Measurements from ENCODE around the gene ATP6V1G2. TPM values are rescaled to one million over a fixed set of nuclear protein-coding genes. Genes with fewer than 3 reads are reported as not detected.

Gene ATP6V1G2
- total RNA-seq, 2 donors from 2014 or later = 1.7 to 2.1 TPM

- Histone ChIP-seq H3K9me3 (ENCODE audit: control insufficient read depth, low read length) (no peaks in the 10 kb centered on the region), H3K4me3 (ENCODE audit: low read length) (no peak overlapping the region), H3K27ac (ENCODE audit: low read depth, low read length) (no peak overlapping the region), H3K9ac (ENCODE audit: extremely low read depth, low read length, poor library complexity, severe bottlenecking) (no peak overlapping the region), H3K4me1 (ENCODE audit: control insufficient read depth, insufficient read depth, low read length) (no peaks in the 10 kb centered on the region), H3K36me3 (ENCODE audit: control insufficient read depth, insufficient read depth, low read length) (no peaks in the 10 kb centered on the region), H3K27me3 (ENCODE audit: control insufficient read depth, insufficient read depth, low read length, poor library complexity, severe bottlenecking) (no peaks in the 10 kb centered on the region)
- Mint-ChIP-seq H3K27ac (no peak overlapping the region), H3K4me3 (no peak overlapping the region), H3K36me3 (ENCODE audit: low read depth) (no peaks in the 10 kb centered on the region), H3K9me3 (no peaks in the 10 kb centered on the region), H3K4me1 (no peaks in the 10 kb centered on the region), H3K27me3 (ENCODE audit: insufficient read depth) (peaks cover 7% of the 10 kb centered on the region)
- TF ChIP-seq CTCF (conservative IDR thresholded peaks at IDR 0.05) = no peak
- no peak for DNase-seq
- WGBS, 2 experiments (ENCODE audit: insufficient coverage in 1 of 2, insufficient read length in 1 of 2) = 80 to 84% methylated on average over 7 to 9 of the region's 9 CpGs
These were observed 42.7 kb upstream of the ATP6V1G2 start for GRCh38 chr6:31588871-31589650.

DNA sequence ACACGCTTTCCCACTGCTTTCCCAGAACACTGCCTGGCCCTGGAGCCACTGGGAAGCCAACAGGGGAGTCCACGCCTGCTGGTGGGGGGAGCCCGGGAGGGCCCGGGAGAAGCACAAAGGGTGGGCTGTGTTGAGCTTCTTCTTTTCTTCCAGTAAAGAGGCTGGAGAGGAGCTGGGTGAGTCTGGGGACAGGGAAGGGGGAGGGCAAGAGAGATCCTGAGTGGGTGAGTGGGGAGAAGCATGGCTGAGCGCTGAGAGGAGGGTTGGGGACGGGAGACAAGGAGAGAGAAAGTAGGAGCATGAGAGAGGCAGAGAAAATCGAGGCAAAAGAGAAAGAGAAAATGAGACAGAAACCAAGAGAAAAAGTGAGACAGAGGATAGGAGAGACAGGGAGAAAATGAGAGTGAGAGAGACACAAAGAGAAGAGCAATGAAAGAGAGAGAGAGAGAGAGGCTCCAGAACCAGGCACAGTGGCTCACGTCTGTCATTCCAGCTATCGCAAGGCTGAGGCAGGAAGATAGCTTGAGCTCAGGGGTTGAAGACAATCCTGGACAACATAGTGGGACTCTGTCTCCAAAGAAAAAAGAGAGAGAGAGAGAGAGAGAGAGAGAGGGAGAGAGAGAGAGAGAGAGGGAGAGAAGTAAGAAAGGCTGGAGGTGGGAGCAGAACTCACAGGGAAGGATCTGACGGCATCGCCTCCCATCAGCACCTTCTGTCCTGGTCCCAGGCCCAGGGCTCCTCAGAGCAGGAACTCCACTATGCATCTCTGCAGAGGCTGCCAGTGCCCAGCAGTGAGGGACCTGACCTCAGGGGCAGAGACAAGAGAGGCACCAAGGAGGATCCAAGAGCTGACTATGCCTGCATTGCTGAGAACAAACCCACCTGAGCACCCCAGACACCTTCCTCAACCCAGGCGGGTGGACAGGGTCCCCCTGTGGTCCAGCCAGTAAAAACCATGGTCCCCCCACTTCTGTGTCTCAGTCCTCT lies 41.7 kb upstream of the ATP6V1G2 start:
- no peaks in the 10 kb centered on the region for H3K36me3 ChIP-seq (ENCODE audit: control insufficient read depth, insufficient read depth, low read length)
- no peak for TF ChIP-seq CTCF (conservative IDR thresholded peaks at IDR 0.05)
- H3K4me1 ChIP-seq (ENCODE audit: control insufficient read depth, insufficient read depth, low read length) = no peaks in the 10 kb centered on the region
- Mint-ChIP-seq H3K27ac (no peak overlapping the region), H3K4me1 (no peaks in the 10 kb centered on the region), H3K4me3 (no peak overlapping the region), H3K36me3 (ENCODE audit: low read depth) (no peaks in the 10 kb centered on the region), H3K27me3 (ENCODE audit: insufficient read depth) (peaks cover 9% of the 10 kb centered on the region), H3K9me3 (no peaks in the 10 kb centered on the region)
- H3K27me3 ChIP-seq (ENCODE audit: control insufficient read depth, insufficient read depth, low read length, poor library complexity, severe bottlenecking) = no peaks in the 10 kb centered on the region
- H3K9me3 ChIP-seq (ENCODE audit: control insufficient read depth, low read length) = no peaks in the 10 kb centered on the region
- H3K4me3 ChIP-seq (ENCODE audit: low read length) = no peak overlapping the region
- no peak overlapping the region for H3K27ac ChIP-seq (ENCODE audit: low read depth, low read length)
- no peak overlapping the region for H3K9ac ChIP-seq (ENCODE audit: extremely low read depth, low read length, poor library complexity, severe bottlenecking)
- 89 to 92% methylated on average over 6 to 12 of the region's 12 CpGs for WGBS, 2 experiments (ENCODE audit: insufficient coverage in 1 of 2, insufficient read length in 1 of 2)
- DNase-seq = no peak

- Mint-ChIP-seq H3K9me3 (no peaks in the 10 kb centered on the region), H3K4me1 (peaks cover 2% of the 10 kb centered on the region), H3K27ac (no peak overlapping the region), H3K27me3 (ENCODE audit: insufficient read depth) (peaks cover 20% of the 10 kb centered on the region), H3K4me3 (no peak overlapping the region), H3K36me3 (ENCODE audit: low read depth) (no peaks in the 10 kb centered on the region)
- H3K4me3 ChIP-seq (ENCODE audit: low read length) = no peak overlapping the region
- H3K36me3 ChIP-seq (ENCODE audit: control insufficient read depth, insufficient read depth, low read length) = no peaks in the 10 kb centered on the region
- WGBS, 2 experiments (ENCODE audit: insufficient coverage in 1 of 2, insufficient read length in 1 of 2) = 79 to 82% methylated on average over 6 to 9 of the region's 9 CpGs
- TF ChIP-seq CTCF (conservative IDR thresholded peaks at IDR 0.05) = no peak
- no peak for DNase-seq
- no peaks in the 10 kb centered on the region for H3K9me3 ChIP-seq (ENCODE audit: control insufficient read depth, low read length)
- no peaks in the 10 kb centered on the region for H3K27me3 ChIP-seq (ENCODE audit: control insufficient read depth, insufficient read depth, low read length, poor library complexity, severe bottlenecking)
- no peak overlapping the region for H3K9ac ChIP-seq (ENCODE audit: extremely low read depth, low read length, poor library complexity, severe bottlenecking)
- no peaks in the 10 kb centered on the region for H3K4me1 ChIP-seq (ENCODE audit: control insufficient read depth, insufficient read depth, low read length)
- no peak overlapping the region for H3K27ac ChIP-seq (ENCODE audit: low read depth, low read length)
These were observed 40.3 kb upstream of the ATP6V1G2 start for GRCh38 chr6:31586599-31587281.

Data from endodermal cell (in vitro differentiated cells).